Stimulated activated CD8-positive, alpha-beta memory T cell treated with anti-CD3 and anti-CD28 coated beads, Interleukin-2, amount 100 ng/mL, for 48 hours (primary cell): ENCODE data around the gene COL23A1.
"Not testable (repeated sequence)": the region's sequence is repeated elsewhere in the genome, so short reads cannot be mapped to it uniquely, and the experiment has no call there.

ENCODE experiments used
- DNase-seq, 2 donors: peaks; one replicate each; pipeline ENCODE4 v3.0.0-alpha.2; 2020; ENCODE audit warnings: low read depth in 2 of 2

The COL23A1 gene

GRCh38 chr5:178265746-178266145 is 324.4 kb downstream of the COL23A1 start:
- no peak for DNase-seq

- DNase-seq = no peak
Measured at GRCh38 chr5:178264044-178264443, 326.1 kb downstream of the COL23A1 start.

GRCh38 chr5:178261666-178262600 is 328.3 kb downstream of the COL23A1 start:
- no peak for DNase-seq

GRCh38 chr5:178259623-178260536 is 330.3 kb downstream of the COL23A1 start:
- no peak for DNase-seq

GRCh38 chr5:178257650-178258049 is 332.5 kb downstream of the COL23A1 start:
- DNase-seq = no peak

GRCh38 chr5:178256746-178257145 is 333.4 kb downstream of the COL23A1 start:
- no peak for DNase-seq

- DNase-seq = not testable (repeated sequence)
Measured at GRCh38 chr5:178253632-178254031, 336.6 kb downstream of the COL23A1 start.

GRCh38 chr5:178252258-178252657 is 337.9 kb downstream of the COL23A1 start:
- no peak for DNase-seq

GRCh38 chr5:178250263-178250662 is 339.9 kb downstream of the COL23A1 start:
- DNase-seq = no peak

GRCh38 chr5:178249191-178249989 is 340.8 kb downstream of the COL23A1 start:
- DNase-seq = no peak

GRCh38 chr5:178248750-178249149 is 341.4 kb downstream of the COL23A1 start:
- DNase-seq = no peak

GRCh38 chr5:178247481-178248456 is 342.4 kb downstream of the COL23A1 start:
- no peak for DNase-seq

GRCh38 chr5:178246624-178247279 is 343.4 kb downstream of the COL23A1 start:
- DNase-seq = no peak

GRCh38 chr5:178245389-178245788 is 344.8 kb downstream of the COL23A1 start:
- DNase-seq = no peak

GRCh38 chr5:178244576-178244975 is 345.6 kb downstream of the COL23A1 start:
- no peak for DNase-seq

GRCh38 chr5:178242416-178242815 is 347.8 kb downstream of the COL23A1 start:
- no peak for DNase-seq

- no peak for DNase-seq
Measured at GRCh38 chr5:178241688-178242231, 348.4 kb downstream of the COL23A1 start.

GRCh38 chr5:178241231-178241663 is 348.9 kb downstream of the COL23A1 start:
- no peak for DNase-seq

- DNase-seq = no peak
Measured at GRCh38 chr5:178240766-178241165, 349.4 kb downstream of the COL23A1 start.
